ENCODE results near the gene IGFL4.
A peak's percentile ranks its signal among the peaks of the same experiment; 100 is the strongest.

The IGFL4 gene

DNA sequence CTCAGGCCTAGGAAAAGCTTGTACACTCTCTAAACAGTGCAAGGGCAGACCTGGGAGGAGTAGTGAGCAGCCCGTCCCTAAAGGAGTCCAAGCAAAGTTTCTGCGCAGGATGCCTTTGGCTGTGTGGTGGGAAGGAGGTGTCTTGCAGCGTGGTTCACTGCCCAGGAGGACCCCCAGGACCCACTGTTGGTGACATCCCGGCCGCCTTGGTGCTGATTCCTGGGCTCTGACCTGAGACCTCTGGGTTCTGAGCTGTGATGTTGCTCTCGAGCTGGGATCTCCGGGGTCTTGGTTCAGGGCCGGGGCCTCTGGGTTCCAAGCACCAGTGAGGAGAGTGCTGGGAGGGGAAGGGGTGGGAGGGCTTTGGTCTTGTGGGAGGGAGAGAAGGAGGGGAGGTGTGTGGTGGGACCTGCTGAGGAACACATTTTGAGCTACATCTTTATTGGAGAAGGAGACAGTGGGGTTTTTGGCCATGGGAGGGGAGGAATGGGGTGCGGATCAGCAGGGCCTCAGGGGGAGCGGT is 22.0 kb downstream of the IGFL4 start:
- TF ChIP-seq, protein P1, sequence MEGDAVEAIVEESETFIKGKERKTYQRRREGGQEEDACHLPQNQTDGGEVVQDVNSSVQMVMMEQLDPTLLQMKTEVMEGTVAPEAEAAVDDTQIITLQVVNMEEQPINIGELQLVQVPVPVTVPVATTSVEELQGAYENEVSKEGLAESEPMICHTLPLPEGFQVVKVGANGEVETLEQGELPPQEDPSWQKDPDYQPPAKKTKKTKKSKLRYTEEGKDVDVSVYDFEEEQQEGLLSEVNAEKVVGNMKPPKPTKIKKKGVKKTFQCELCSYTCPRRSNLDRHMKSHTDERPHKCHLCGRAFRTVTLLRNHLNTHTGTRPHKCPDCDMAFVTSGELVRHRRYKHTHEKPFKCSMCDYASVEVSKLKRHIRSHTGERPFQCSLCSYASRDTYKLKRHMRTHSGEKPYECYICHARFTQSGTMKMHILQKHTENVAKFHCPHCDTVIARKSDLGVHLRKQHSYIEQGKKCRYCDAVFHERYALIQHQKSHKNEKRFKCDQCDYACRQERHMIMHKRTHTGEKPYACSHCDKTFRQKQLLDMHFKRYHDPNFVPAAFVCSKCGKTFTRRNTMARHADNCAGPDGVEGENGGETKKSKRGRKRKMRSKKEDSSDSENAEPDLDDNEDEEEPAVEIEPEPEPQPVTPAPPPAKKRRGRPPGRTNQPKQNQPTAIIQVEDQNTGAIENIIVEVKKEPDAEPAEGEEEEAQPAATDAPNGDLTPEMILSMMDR (IDR thresholded peaks at IDR 0.05; ENCODE audit: low read depth, low read length, missing control alignments), result no peak
- H3K4me3 ChIP-seq (ENCODE audit: low read depth, low read length), result no peak overlapping the region
- DNase-seq (ENCODE audit: low read depth), result no peak
- in situ Hi-C loops (cut with HindIII; ENCODE audit: low sequenced_read_pairs), result no loop called here

DNA sequence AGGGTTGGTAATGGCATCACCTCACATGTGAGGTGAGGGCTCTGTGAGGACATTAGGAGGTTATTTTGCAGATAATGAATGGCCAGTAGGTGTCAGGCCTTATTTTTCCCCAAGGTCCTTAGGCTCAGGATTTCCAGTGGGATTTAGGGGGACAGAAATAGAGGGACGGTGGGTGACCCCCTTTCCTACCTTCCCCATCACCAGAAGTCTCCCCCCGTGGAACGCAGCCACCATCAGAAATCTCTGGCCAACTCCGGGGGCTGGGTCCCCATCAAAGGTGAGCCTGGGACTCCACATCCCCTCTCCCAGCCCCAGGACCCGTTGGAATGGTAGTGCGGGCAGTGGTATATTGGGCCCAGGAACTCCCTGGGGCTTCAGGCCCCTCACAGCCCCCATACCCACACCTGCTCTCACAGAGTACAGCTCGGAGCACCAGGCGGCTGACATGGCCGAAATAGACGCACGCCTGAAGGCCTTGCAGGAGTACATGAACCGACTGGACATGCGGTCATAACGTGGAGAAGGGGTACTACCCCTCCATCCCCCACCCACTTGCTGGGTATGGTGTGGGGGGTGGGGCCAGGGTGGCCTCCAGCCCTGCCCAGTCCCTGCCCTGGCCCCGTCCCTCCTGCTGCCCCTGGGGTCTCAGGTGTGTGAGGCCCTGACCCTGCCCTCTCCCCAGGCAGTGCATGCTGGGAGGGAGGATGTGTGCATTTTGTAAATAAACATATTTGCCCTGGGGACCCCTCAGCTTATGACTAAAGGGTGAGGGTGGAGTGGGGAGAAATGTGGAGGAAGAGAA is 22.7 kb downstream of the IGFL4 start:
- in situ Hi-C loops (cut with HindIII; ENCODE audit: low sequenced_read_pairs), result no loop called here
- TF ChIP-seq, protein P1 (IDR thresholded peaks at IDR 0.05; ENCODE audit: low read depth, low read length, missing control alignments), result no peak
- no peak for DNase-seq (ENCODE audit: low read depth)
- no peak overlapping the region for H3K4me3 ChIP-seq (ENCODE audit: low read depth, low read length)

DNA sequence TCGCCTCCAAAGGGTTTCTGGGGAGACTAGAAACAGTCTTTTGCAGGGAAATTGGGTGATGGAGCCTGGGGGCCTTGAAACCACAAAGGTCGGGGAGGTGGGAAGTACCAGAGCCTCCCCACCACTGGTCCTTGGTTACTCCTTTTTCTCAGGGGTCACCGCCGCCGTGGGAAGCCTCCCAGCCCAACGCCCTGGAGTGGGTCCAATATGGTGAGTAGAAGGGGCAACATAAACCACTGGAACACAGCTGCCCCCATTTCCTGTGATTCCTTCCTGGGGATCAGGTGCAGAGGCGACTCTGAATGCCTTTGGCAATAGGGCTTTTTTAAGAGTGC is 23.7 kb downstream of the IGFL4 start:
- in situ Hi-C loops (cut with HindIII; ENCODE audit: low sequenced_read_pairs), result no loop called here
- DNase-seq (ENCODE audit: low read depth), result no peak
- TF ChIP-seq, protein P1 (IDR thresholded peaks at IDR 0.05; ENCODE audit: low read depth, low read length, missing control alignments), result no peak
- H3K4me3 ChIP-seq (ENCODE audit: low read depth, low read length), result no peak overlapping the region

DNA sequence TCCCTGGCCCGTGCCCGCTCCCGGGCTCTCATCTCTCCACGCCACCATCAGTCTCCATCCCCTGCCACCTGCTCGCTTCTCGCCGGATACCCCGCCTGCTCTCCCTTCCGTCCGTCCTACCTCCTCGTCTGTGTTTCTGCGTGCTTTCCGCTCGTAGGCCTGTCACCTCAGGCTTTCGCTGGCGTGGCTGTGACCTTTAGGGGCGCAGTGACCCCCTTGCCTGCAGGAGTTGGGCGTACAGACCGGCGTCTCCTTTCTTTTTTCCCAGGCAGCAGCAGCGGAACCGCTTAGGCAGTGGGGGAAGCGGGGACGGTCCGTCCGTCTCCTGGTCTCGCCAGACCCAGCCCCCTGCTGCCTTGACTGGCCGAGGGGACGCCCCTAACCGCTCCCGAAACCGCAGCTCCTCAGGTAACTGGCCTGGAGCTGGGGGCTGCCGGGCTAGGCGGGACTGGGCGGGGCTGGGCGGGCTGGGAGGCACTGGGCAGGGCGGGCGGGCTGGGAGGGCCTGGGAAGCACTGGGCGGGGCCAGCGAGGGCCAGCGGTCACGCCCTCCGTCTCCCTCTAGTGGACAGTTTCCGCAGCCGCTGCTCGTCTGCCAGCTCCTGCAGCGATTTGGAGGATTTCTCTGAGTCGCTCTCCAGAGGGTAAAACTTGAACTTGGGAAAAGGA is 24.2 kb downstream of the IGFL4 start:
- in situ Hi-C loops (cut with HindIII; ENCODE audit: low sequenced_read_pairs), result no loop called here
- TF ChIP-seq, protein P1 (IDR thresholded peaks at IDR 0.05; ENCODE audit: low read depth, low read length, missing control alignments), result peak; percentile 78
- DNase-seq (ENCODE audit: low read depth), result peak; percentile 62
- peak overlapping the region; percentile 36 for H3K4me3 ChIP-seq (ENCODE audit: low read depth, low read length)

DNA sequence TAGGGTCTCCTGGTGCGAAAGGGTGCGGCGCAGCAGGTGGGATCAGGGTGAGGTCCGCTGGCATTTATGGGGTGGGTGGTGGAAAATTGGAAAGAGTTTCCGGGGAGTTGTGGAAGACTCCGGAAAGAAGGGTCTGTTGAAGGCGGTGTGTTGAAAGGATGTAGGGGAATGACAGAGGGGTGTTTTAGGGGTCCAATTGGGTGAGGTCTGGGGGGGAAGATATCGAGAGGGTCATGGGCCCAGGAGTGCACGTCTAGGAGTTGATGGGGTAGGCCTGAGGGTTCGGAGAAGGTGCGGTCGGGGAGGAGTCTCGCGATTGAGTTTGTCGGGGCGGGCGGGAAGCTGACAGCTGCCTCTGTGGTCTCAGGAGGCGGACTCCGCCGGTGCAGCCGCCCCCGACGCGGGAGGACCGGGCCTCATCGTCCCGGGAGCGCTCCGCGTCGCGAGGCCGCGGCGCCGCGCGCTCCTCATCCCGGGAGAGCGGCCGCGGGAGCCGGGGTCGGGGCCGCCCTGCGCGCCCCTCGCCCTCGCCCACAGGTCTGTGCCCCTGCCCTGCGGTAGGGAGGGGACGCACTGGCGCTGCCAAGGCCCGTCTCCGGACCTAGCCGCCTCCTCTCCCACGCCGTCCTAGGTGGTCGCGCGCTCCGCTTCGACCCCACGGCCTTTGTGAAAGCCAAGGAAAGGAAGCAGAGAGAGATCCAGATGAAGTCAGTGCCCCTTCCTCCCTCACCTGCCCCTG is 24.9 kb downstream of the IGFL4 start:
- TF ChIP-seq, protein P1 (IDR thresholded peaks at IDR 0.05; ENCODE audit: low read depth, low read length, missing control alignments), result no peak
- in situ Hi-C loops (cut with HindIII; ENCODE audit: low sequenced_read_pairs), result no loop called here
- DNase-seq (ENCODE audit: low read depth), result no peak
- H3K4me3 ChIP-seq (ENCODE audit: low read depth, low read length), result peak overlapping the region; percentile 36

DNA sequence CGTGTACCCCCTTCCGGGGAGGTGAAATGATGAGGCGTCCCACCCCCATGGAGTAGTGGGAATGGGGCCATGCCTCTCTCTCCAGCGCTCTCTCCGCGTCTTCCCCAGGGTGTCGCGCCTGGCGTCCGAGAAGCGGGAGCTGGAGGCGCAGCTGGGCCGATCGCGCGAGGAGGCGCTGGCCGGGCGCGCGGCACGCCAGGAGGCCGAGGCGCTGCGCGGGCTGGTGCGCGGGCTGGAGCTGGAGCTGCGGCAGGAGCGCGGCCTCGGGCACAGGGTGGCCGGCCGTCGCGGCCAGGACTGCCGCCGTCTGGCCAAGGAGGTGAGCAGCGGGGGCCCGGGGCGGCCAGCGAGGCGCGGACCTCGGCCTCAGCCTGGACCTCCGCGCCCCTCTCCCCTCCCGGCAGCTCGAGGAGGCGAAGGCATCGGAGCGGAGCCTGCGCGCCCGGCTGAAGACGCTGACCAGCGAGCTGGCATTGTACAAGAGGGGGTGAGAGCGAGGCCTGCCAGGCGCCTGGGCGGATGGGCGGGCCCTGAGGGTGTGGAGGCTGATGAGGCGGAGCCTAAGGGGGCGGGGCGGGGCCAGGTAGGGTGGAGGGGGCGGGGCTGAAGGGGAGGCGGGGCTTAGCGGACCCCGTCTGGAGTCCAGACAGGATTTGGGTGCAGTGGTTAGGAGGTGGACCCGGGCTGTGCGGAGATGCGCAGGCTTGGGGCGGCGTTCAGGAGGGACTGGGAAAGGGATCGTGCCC is 25.7 kb downstream of the IGFL4 start:
- DNase-seq (ENCODE audit: low read depth), result no peak
- in situ Hi-C loops (cut with HindIII; ENCODE audit: low sequenced_read_pairs), result no loop called here
- peak overlapping the region; percentile 15 for H3K4me3 ChIP-seq (ENCODE audit: low read depth, low read length)
- TF ChIP-seq, protein P1 (IDR thresholded peaks at IDR 0.05; ENCODE audit: low read depth, low read length, missing control alignments), result no peak
